Activated CD8-positive, alpha-beta T cell treated with anti-CD3 and anti-CD28 coated beads, Interleukin-2, amount 10 ng/mL, durations not matched to agents 7 days and 5 days (primary cell): ENCODE data around the gene MAP3K14. TPM values are rescaled to one million over a fixed set of nuclear protein-coding genes. Genes with fewer than 3 reads are reported as not detected.
A peak's percentile ranks its signal among the peaks of the same experiment; 100 is the strongest.
"Not testable (repeated sequence)": the region's sequence is repeated elsewhere in the genome, so short reads cannot be mapped to it uniquely, and the experiment has no call there.

Experiments used
- ATAC-seq: fragments of 150-1000 bp; cut with Tn5 transposase; one replicate; pipeline ENCODE4 v1.10.0; 2021; ENCODE audit warnings: moderate library complexity
- CTCF ChIA-PET: fragments of 350-600 bp; sonication (Branson Sonifier 250); formaldehyde crosslinking; loops from one replicate; lab custom pipeline; 2021; ENCODE audit warnings: antibody characterized with exemption; lab: Charles Lee
- POLR2A ChIA-PET: fragments of 350-600 bp; sonication (Branson Sonifier 250); formaldehyde crosslinking; loops from one replicate; lab custom pipeline; 2021; ENCODE audit warnings: antibody characterized with exemption; lab: Charles Lee
- DNase-seq: peaks from one replicate; pipeline ENCODE4 v3.0.0-alpha.2; 2020
- H3K27ac Mint-ChIP-seq: one replicate; pipeline ENCODE4 v1.8.0; 2021; ENCODE audit warnings: mild to moderate bottlenecking, mixed read lengths
- H3K27me3 Mint-ChIP-seq: one replicate; pipeline ENCODE4 v1.8.0; 2021; ENCODE audit warnings: low read depth, mixed read lengths
- H3K36me3 Mint-ChIP-seq: one replicate; pipeline ENCODE4 v1.8.0; 2021; ENCODE audit warnings: low read depth, mixed read lengths
- H3K4me1 Mint-ChIP-seq: one replicate; pipeline ENCODE4 v1.8.0; 2021; ENCODE audit warnings: low read depth, mixed read lengths
- H3K4me3 Mint-ChIP-seq: one replicate; pipeline ENCODE4 v1.8.0; 2021; ENCODE audit warnings: mild to moderate bottlenecking, mixed read lengths
- H3K9me3 Mint-ChIP-seq: one replicate; pipeline ENCODE4 v1.8.0; 2022; ENCODE audit warnings: mixed read lengths; ENCODE audit not compliant: insufficient read depth
- total RNA-seq, 2 experiments: library from RNA; stranded (reverse); gene quantifications; one replicate each; pipeline ENCODE4 v1.2.3, GENCODE V29; 2021

Gene MAP3K14
- total RNA-seq, 2 experiments from 2014 or later, result 17.5 to 23.8 TPM

DNA sequence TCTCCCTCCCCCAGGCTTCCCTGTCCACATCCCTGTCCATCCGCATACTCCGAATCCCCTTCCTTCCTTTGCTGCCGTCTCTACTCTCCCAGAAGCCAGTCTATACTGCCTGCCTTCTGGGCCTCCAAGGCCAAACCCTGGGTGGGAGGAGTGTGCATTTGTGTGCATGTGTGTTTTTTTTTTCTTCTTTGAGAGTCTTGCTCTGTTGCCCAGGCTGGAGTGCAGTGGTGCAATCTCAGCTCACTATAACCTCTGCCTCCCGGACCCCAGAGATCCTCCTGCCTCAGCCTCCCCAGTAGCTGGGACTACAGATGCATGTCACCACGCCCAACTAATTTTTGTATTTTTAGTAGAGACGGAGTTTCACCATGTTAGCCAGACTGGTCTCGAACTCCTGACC lies 63.6 kb downstream of the MAP3K14 start:
- Mint-ChIP-seq H3K27ac (peak overlapping the region; percentile 71), H3K36me3 (peaks cover 33% of the 10 kb centered on the region), H3K4me1 (peaks cover 75% of the 10 kb centered on the region)
- not testable (repeated sequence) for H3K27me3 Mint-ChIP-seq, H3K4me3 Mint-ChIP-seq, DNase-seq, H3K9me3 Mint-ChIP-seq, ATAC-seq
- POLR2A ChIA-PET, result interaction anchor here (1.0 kb wide), 1 partner anchor 62 kb away, joined by 3 read pairs; no protein-coding TSS in a partner anchor
- CTCF ChIA-PET, result interaction anchor here (2.9 to 9.2 kb wide), 3 partner anchors 18 to 118 kb away, joined by 13 to 55 read pairs (median 21); partner anchors contain the start of gene ACBD4

DNA sequence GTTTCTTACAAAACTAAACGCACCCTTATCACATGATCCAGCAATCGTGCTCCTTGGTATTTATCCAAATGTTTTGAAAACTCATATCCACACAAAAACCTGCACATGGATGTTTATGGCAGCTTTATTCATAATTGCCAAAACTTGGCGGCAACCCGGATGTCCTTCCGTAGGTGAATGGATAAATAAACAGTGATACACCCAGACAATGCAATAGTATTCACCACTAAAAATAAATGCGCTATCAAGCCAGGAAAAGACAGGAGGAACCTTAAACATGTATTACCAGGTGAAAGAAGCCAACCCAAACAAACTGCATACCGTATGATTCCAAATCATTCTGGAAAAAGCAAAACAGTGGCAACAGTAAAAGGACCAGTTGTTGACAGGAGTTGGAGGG lies 64.9 kb downstream of the MAP3K14 start:
- no peak overlapping the region for H3K27ac Mint-ChIP-seq
- peaks cover 36% of the 10 kb centered on the region for H3K36me3 Mint-ChIP-seq
- ChIA-PET POLR2A (interaction anchor here (0.8 kb wide), 1 partner anchor 62 kb away, joined by 4 read pairs; no protein-coding TSS in a partner anchor), CTCF (interaction anchor here (0.8 to 9.2 kb wide), 3 partner anchors 16 to 117 kb away, joined by 3 to 55 read pairs (median 4); partner anchors contain the start of gene ACBD4)
- H3K4me3 Mint-ChIP-seq, result no peak overlapping the region
- DNase-seq (no peak), ATAC-seq (no peak)
- H3K27me3 Mint-ChIP-seq, result no peaks in the 10 kb centered on the region
- H3K4me1 Mint-ChIP-seq, result peaks cover 76% of the 10 kb centered on the region
- no peaks in the 10 kb centered on the region for H3K9me3 Mint-ChIP-seq

DNA sequence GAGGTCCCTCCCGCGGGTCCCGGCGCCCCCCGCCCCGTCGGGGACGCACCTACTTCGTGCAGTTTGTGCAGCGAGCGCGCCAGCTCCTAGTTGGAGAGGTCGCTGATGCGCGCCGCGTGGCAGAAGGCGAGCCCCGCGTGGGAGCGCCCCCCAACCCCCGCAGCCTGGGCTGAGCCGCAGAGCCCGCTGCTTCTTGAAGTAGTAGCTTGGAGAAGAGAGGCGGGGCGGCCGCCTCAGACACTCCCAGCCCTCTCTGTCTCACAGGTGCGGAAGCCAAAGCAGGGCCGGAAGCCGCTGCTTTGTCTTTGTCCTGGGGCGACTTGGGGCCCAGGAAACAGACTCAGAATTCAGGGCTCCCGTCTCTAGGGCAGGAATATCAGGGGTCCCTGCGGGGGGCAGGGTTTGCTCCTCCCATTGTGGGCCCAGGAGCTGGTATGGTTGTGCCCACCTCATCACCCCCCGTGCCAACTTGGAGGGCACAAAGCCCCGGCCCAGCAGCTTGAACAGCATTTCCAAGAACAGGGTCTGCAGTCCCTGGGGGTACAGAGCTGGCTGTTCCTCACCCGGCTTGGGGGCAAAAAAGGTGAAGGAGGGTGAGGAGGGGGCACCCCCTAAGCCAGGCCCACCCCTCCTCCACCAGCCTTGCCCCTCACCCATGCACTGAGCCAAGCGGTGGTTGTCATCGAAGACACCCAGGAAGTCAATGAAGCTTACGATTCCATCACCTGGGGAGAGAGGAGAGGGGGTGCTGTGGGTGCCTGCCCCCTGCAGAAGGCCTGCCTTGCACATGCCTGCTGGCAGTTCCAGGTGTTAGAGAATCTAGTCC lies 68.5 kb downstream of the MAP3K14 start:
- DNase-seq, result peak; percentile 92
- ATAC-seq, result peak; percentile 86
- H3K4me3 Mint-ChIP-seq, result peak overlapping the region; percentile 91
- H3K27ac Mint-ChIP-seq, result peak overlapping the region; percentile 97
- ChIA-PET CTCF (interaction anchor here (0.6 to 5.3 kb wide), 20 partner anchors 9 to 146 kb away, joined by 3 to 67 read pairs (median 6); partner anchors contain the start of genes ACBD4, FMNL1, HEXIM1 and MAP3K14), POLR2A (interaction anchor here (0.9 to 4.7 kb wide), 16 partner anchors 8 to 141 kb away, joined by 3 to 132 read pairs (median 14); partner anchors contain the start of genes FMNL1, HEXIM1 and MAP3K14)
- H3K9me3 Mint-ChIP-seq, result no peaks in the 10 kb centered on the region
- no peaks in the 10 kb centered on the region for H3K27me3 Mint-ChIP-seq
- peaks cover 76% of the 10 kb centered on the region for H3K4me1 Mint-ChIP-seq
- H3K36me3 Mint-ChIP-seq, result peaks cover 66% of the 10 kb centered on the region

DNA sequence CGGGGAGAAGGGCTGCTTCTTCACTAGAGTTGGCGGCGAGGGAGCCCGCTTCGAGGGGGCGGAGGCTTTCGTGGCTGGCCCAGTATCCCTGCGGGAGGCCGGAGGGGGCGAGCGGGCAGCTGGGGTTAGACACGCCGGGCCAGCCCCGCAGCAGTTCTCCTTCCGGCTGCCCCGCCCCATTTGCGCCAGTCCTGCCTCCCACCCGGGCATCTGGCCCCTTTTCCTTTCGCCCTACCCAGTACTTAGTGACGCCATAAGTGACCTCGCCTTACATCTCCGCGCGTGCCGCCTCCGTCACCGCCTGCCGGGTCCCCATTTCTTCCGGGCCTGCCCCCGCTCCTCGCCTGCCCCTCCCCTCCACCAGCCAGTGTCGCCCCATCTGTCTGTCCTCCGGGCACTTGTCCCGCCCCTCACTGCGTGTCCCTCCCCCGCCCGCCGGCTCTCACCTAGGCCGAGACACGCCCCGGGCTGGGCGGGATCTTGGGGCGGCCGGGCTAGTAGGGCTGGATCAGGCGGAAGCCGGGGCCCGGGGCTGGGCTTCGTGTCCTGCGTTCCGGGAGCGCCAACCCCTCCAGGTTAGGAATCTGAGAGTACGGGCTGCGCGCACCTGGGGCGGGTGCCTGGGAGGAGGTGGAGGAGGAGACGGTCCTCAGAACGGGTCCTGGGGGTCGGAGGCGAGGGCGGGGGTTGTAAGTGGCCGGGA lies 69.2 kb downstream of the MAP3K14 start:
- Mint-ChIP-seq H3K4me1 (peaks cover 75% of the 10 kb centered on the region), H3K27ac (peak overlapping the region; percentile 97), H3K9me3 (no peaks in the 10 kb centered on the region), H3K4me3 (peak overlapping the region; percentile 91), H3K27me3 (no peaks in the 10 kb centered on the region), H3K36me3 (peaks cover 72% of the 10 kb centered on the region)
- ChIA-PET POLR2A (interaction anchor here (0.9 to 4.7 kb wide), 14 partner anchors 9 to 141 kb away, joined by 4 to 132 read pairs (median 16); partner anchors contain the start of genes FMNL1, HEXIM1 and MAP3K14), CTCF (interaction anchor here (0.6 to 5.3 kb wide), 18 partner anchors 10 to 146 kb away, joined by 3 to 67 read pairs (median 6); partner anchors contain the start of gene FMNL1)
- peak; percentile 99 for DNase-seq
- peak; percentile 92 for ATAC-seq

- peaks cover 72% of the 10 kb centered on the region for H3K4me1 Mint-ChIP-seq
- H3K27me3 Mint-ChIP-seq, result no peaks in the 10 kb centered on the region
- ATAC-seq (no peak), DNase-seq (no peak)
- H3K9me3 Mint-ChIP-seq, result no peaks in the 10 kb centered on the region
- ChIA-PET CTCF (interaction anchor here (1.0 to 5.3 kb wide), 15 partner anchors 10 to 147 kb away, joined by 4 to 67 read pairs (median 7); partner anchors contain the start of gene FMNL1), POLR2A (interaction anchor here (2.5 to 4.7 kb wide), 6 partner anchors 9 to 98 kb away, joined by 14 to 132 read pairs (median 20); partner anchors contain the start of genes FMNL1, HEXIM1 and MAP3K14)
- peaks cover 72% of the 10 kb centered on the region for H3K36me3 Mint-ChIP-seq
- peak overlapping the region; percentile 91 for H3K4me3 Mint-ChIP-seq
- peak overlapping the region; percentile 97 for H3K27ac Mint-ChIP-seq
These were observed 69.9 kb downstream of the MAP3K14 start for GRCh38 chr17:45246861-45247428.

- H3K4me1 Mint-ChIP-seq, result peaks cover 69% of the 10 kb centered on the region
- ATAC-seq (no peak), DNase-seq (no peak)
- H3K36me3 Mint-ChIP-seq, result peaks cover 70% of the 10 kb centered on the region
- no peaks in the 10 kb centered on the region for H3K27me3 Mint-ChIP-seq
- POLR2A ChIA-PET, result interaction anchor here (0.7 to 4.7 kb wide), 7 partner anchors 9 to 97 kb away, joined by 3 to 132 read pairs (median 19); partner anchors contain the start of genes FMNL1 and HEXIM1
- H3K9me3 Mint-ChIP-seq, result no peaks in the 10 kb centered on the region
- H3K27ac Mint-ChIP-seq, result peak overlapping the region; percentile 97
- CTCF ChIA-PET, result interaction anchor here (1.1 to 5.3 kb wide), 8 partner anchors 10 to 49 kb away, joined by 4 to 67 read pairs (median 13); partner anchors contain the start of gene FMNL1
- peak overlapping the region; percentile 91 for H3K4me3 Mint-ChIP-seq
These were observed 70.5 kb downstream of the MAP3K14 start for GRCh38 chr17:45246338-45246737.

DNA sequence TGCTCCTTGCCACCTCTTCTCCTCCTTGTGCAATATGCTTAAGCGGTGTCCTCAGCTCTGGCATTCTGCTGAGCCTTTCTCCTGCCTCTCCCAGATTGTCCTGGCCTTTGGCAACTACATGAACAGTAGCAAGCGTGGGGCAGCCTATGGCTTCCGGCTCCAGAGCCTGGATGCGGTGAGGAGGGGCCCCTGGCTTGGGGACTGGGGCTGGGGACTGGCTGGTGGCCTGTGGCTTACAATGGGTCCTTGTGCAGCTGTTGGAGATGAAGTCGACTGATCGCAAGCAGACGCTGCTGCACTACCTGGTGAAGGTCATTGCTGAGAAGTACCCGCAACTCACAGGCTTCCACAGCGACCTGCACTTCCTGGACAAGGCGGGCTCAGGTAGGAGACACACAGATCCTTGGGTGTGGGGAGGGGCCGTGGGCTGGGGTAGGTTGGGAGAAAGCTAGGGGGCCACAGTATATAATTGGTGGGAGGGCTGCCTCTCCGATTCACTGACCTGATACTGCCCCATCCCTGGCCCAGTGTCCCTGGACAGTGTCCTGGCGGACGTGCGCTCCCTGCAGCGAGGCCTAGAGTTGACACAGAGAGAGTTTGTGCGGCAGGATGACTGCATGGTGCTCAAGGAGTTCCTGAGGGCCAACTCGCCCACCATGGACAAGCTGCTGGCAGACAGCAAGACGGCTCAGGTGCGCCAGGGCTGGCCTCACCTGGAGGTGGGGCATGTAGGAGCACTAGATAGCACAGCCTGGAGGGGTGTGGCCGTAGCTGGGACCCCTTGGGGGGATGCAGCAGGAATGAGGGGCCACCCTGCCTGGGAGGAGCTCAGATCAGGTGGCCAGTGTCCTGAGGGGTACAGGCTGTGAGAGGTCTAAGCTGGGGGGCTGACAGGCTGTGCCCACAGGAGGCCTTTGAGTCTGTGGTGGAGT lies 71.8 kb downstream of the MAP3K14 start:
- POLR2A ChIA-PET, result interaction anchor here (0.9 to 4.7 kb wide), 6 partner anchors 11 to 26 kb away, joined by 3 to 132 read pairs (median 4); partner anchors contain the start of gene FMNL1
- Mint-ChIP-seq H3K36me3 (peaks cover 72% of the 10 kb centered on the region), H3K27me3 (no peaks in the 10 kb centered on the region), H3K27ac (peak overlapping the region; percentile 97), H3K4me1 (peaks cover 62% of the 10 kb centered on the region), H3K9me3 (no peaks in the 10 kb centered on the region), H3K4me3 (no peak overlapping the region)
- DNase-seq (no peak), ATAC-seq (no peak)
- CTCF ChIA-PET, result interaction anchor here (0.8 to 5.3 kb wide), 4 partner anchors 9 to 110 kb away, joined by 3 to 44 read pairs (median 22); partner anchors contain the start of gene ACBD4

DNA sequence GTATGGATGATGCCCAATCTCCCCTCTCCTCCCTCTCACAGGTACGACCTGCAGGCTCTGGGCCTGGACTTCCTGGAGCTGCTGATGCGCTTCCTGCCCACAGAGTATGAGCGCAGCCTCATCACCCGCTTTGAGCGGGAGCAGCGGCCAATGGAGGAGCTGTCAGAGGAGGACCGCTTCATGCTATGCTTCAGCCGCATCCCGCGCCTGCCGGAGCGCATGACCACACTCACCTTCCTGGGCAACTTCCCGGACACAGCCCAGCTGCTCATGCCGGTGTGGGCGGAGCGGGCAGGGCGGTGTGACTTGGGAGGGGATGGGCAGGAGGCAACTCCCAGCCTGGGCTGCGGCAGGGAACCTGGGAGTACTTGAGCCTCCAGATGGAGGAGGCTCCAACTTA lies 73.1 kb downstream of the MAP3K14 start:
- H3K27me3 Mint-ChIP-seq, result no peaks in the 10 kb centered on the region
- H3K9me3 Mint-ChIP-seq, result no peaks in the 10 kb centered on the region
- H3K4me3 Mint-ChIP-seq, result no peak overlapping the region
- ATAC-seq (no peak), DNase-seq (no peak)
- ChIA-PET POLR2A (interaction anchor here (1.2 to 1.6 kb wide), 3 partner anchors 15 to 19 kb away, joined by 3 to 4 read pairs (median 4); no protein-coding TSS in a partner anchor), CTCF (interaction anchor here (1.3 to 2.6 kb wide), 2 partner anchors 9 to 25 kb away, joined by 7 to 16 read pairs; no protein-coding TSS in a partner anchor)
- peaks cover 56% of the 10 kb centered on the region for H3K4me1 Mint-ChIP-seq
- H3K27ac Mint-ChIP-seq, result no peak overlapping the region
- peaks cover 78% of the 10 kb centered on the region for H3K36me3 Mint-ChIP-seq

DNA sequence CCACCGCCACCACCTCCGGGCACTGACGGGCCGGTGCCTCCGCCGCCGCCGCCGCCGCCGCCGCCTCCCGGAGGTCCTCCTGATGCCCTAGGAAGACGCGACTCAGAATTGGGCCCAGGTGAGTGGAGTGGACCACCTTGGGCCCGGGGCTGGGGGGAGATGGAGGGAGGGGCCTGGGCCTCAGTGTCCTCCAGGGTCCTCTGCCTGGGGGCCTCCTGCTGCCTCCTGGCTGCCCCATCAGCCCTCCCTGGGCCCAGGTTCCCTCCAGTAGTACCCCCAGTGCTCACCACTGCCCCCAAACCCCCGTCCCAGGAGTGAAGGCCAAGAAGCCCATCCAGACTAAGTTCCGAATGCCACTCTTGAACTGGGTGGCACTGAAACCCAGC lies 74.8 kb downstream of the MAP3K14 start:
- H3K9me3 Mint-ChIP-seq, result no peaks in the 10 kb centered on the region
- H3K4me3 Mint-ChIP-seq, result no peak overlapping the region
- no peak for ATAC-seq
- CTCF ChIA-PET, result interaction anchor here (2.6 kb wide), 1 partner anchor 23 kb away, joined by 16 read pairs; no protein-coding TSS in a partner anchor
- POLR2A ChIA-PET, result interaction anchor here (1.1 to 1.6 kb wide), 2 partner anchors 16 to 21 kb away, joined by 3 to 5 read pairs; no protein-coding TSS in a partner anchor
- H3K27ac Mint-ChIP-seq, result peak overlapping the region; percentile 62
- no peak for DNase-seq
- peaks cover 53% of the 10 kb centered on the region for H3K4me1 Mint-ChIP-seq
- H3K27me3 Mint-ChIP-seq, result no peaks in the 10 kb centered on the region
- peaks cover 87% of the 10 kb centered on the region for H3K36me3 Mint-ChIP-seq
